GM19467 (cell line): Measurements from ENCODE around the gene VWA2.
"Not testable (repeated sequence)": the region's sequence is repeated elsewhere in the genome, so short reads cannot be mapped to it uniquely, and the experiment has no call there.

Experiments used
- ATAC-seq: cut with Tn5 transposase; IDR thresholded peaks from one replicate; pipeline ENCODE4 v1.9.1; 2021; ENCODE audit warnings: mild to moderate bottlenecking, moderate library complexity; ENCODE audit not compliant: unreplicated experiment

VWA2 gene

DNA sequence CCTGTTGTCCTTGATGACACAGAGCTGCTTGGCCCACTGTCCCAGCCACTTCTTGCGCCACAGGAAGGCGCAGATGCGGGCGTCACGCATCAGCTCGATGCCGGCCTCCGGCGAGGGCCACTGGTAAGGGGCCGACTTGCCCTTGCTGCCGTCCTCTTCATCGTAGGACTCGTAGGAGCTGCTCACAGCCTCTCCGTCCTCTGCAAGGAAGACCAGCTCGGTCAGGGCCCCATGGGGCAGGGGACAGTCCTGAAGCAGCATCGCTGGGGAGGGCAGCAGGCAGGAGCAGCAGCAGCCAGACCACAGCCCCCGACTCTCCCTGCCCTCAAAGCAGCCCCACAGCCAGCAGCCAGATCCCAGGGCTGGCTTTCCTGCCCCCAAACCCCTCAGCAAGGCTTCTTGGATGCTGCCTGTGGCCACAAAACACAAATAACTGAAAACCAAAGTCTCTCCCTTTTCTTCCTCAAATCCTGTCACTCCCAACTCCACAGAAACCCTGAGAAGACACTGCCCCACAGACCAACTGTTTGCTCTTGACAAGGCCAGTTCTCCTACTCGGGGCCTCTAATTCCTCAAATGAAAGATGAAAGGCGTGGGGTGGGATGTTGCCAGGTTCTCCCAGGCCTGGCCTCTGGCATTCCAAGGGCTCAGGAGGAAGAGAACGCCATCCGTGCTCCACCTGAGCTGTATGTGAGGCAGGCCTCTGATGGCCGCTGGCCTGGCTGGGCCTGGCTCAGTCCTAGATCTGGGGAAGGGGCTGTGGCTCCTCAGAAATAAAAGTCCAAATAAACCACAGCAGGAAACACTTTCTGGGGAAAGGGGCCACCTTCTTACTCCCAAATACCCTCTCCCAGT is 76.7 kb downstream of the VWA2 start:
- ATAC-seq, result no peak

DNA sequence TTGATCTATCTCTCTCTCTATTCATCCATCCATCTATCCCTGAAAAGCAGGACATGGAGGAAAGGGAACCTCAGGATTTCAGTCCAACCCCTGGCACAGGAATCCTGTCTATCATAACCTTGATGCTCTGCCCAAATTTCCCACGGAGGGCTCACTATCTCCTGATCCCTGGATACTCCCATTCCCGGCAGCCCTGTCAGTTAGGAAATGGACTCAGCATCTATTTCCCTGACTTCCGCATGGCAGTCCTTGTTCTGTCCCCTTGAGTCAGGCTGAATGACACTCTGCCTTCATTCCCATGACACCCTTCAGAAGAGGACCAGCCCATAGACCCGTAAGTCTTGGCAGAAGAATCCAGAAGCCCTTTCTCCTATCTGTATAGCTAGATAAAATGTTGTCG is 77.7 kb downstream of the VWA2 start:
- ATAC-seq, result no peak

DNA sequence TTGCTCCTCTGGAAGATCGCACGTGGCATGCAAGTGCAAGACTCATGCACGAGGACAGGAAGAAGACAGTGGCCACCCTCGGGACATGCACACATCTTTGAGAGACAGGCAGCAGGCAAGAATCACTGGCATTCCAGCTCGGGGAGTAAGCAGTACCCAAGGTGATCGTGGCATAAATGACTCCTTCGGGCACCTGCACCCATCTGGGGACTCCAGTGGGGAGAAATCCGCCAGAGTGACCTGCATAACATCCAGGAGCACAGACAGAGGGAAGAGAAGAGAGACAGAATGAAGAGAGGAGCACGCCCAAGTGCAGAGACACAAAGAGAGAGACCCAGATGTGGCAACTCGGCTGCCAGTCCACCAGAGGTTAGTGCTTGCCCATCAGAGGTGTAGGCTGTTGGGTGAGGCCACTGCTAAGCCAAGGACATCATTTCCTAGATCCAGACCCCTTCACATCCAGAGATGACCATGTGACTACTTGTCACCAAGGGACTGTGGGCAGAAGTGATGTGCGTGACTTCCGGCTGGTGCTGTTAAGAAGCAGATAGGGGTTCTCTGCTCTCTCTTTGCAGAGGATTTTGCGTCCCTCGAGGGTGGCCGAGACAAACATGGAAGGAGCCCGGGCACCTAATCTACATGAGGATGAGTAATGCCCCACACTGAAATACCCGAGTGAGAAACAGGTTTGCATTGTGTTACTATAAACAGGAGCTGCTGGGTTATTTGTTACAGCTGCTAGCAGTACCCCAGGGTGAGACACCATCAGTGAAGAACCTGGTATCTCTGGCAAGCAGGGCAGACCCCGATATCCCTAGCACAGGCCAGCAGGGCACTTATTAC is 80.6 kb downstream of the VWA2 start:
- no peak for ATAC-seq

DNA sequence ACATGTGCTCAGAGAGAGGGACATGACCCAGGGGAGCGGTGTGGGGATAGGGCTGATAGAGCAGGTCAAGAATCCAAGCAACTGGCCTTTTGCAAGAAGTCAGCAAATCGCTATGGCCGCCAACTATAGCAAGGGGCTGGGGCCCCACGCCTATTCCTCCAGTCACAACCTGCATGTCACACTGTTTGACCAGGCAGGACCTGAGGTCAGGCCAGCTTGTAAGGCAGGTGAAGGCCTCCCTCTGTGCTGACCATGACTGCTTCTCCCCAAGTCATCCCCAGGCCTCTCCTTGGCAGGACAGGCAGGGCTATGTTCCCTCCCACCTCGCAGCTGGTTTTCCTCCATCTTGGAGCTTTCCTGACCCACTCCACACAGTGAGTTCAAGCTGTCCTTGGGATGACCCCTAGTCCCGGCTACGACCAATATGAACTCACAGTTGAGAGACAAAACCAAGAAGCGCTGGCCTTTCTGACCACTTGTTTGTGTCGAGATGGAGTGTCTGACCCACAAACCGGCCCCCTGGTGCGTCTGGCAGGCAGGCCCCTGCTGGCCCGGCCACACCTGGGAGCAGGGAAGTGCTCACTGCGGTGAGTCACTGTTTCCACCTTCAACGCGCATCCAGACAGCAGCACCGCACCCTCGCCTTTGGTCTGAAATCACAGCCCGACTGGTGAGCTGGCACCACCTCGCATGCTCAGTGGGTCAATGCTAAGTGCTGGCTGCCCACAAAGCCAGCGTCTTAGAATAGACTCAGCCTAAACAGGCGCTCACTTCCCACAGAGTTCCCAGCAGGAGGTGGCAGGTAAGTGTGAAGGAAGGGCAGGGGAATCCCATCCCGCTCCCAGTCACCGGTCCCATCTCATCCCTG is 81.4 kb downstream of the VWA2 start:
- ATAC-seq, result no peak

DNA sequence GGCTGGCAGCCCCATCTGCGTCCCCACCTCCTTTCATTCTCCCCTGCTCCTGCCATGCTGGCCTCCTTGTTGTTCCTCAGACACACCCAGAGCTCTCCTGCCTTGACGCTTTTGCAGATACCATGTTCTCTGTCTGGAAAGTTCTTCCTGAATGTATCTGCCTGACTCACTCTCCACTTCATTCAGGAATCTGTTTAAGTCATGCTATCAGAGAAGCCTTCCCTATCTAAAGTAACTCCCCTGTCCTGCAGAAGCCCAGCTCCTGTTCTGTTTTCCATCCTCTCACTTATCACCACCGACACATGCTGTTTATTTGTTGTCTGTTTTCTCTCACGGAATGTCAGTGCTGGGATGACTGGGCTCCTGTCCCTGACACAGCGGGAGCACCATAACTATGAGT is 83.3 kb downstream of the VWA2 start:
- ATAC-seq, result no peak

DNA sequence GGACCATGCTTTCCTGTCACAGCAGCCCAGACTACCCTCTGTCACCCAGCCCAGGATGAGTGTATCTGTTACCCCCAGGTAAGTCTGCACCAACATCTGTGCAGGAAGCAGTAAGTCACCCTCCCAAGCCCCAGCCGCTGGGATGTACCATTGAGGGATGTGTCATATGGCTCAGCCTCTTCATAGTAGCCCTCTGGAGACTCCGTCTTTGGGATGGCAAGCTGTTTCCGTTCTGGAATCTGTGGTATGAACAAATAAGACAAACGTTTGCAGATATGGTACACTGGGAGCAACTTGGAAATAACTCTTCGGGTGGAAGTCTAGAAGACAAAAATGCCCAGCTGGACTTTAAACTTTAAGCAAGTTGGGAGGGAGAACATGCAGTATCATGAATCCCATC is 84.0 kb downstream of the VWA2 start:
- ATAC-seq, result no peak

DNA sequence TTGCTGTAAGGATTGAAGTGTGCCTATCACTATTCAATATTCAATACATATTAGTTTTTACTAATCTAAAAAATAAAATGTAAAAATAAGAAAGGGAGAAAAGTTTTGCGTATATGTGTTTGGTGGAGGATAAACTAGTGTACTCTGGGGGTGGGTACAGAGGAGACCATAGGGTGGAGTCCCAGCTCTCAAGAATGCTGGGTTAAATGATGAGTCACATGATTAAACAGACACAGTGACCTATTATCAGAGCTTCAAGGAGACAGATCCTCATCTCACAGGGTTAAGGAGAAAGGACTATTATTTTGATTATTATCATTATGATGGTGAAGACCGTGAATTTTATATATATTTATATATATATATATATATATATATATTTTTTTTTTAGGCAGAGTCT is 87.7 kb downstream of the VWA2 start:
- no peak for ATAC-seq

DNA sequence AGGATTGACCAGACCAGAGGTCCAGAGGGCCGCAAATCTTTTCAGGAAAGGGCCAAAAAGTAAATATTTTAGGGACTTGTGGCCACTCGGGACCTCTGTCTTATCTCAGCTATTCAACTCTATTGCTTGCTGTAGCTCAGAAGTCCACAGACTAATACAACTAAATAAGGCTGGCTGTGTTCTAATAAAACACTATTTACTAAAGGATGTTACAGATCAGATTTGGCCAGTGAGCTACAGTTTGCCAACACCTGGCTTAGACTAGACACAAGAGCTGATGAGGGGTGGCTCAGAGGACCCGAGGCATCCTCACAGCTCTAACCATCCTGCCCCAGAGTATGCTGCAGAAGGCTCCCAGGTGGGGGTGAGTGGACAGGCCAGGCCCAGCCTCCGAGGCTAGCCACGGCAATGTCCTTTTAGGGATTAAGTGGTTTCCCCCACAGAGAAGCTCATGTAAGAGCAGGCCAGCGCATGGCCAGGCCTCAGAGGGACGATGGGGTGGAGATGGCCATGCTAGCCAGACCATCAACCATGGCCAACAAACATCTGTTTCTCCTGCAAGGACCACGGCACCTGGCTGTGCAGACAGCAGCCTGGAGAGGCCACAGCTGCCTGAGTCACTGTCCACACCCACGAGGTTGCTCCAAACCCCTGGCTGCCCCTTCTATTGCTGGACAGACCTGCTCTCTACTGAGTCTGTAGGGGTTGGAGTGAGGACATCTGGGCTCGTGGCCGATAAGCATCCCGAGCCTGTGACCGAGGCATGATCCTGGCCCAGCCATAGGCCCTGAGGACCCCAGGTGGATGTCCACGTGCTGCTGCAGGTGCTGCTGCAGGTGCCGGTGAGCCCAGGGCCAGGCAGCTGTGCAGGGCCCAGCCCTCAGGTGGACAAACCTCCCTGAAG is 88.7 kb downstream of the VWA2 start:
- no peak for ATAC-seq

DNA sequence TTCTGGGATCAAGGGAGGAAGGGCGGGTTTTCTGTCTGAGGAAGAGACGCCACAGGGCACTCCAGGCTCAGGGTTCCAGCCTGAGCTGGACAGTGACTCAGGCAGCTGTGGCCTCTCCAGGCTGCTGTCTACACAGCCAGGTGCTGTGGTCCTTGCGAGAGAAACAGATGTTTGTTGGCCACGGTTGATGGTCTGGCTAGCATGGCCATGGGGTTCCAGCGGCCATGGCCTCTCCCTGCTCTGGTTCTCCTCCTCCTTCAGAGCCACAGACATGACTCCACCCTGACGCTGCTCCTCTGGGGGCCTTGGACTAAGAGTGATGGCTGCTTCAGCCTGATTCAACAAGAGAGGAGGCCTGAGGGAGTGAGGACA is 89.4 kb downstream of the VWA2 start:
- no peak for ATAC-seq

DNA sequence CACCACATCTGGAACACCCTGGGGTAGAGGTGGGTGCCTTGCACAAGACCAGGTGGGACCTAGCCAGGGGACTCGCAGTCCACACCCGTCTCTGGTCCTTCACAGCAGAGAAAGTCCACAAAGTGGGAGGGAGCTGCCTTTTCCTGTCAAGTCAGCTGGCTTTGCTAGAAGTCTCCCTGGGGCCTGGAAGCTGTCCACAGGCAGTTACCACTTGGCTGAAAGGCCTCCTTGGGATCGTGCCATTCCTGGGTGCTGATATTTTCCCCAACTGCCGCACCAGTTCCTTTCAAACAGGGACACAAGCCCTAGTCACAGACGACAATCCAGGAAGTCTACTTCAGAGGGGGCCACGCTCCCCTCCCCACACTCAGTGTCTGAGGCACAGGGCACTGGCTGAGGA is 89.8 kb downstream of the VWA2 start:
- no peak for ATAC-seq

DNA sequence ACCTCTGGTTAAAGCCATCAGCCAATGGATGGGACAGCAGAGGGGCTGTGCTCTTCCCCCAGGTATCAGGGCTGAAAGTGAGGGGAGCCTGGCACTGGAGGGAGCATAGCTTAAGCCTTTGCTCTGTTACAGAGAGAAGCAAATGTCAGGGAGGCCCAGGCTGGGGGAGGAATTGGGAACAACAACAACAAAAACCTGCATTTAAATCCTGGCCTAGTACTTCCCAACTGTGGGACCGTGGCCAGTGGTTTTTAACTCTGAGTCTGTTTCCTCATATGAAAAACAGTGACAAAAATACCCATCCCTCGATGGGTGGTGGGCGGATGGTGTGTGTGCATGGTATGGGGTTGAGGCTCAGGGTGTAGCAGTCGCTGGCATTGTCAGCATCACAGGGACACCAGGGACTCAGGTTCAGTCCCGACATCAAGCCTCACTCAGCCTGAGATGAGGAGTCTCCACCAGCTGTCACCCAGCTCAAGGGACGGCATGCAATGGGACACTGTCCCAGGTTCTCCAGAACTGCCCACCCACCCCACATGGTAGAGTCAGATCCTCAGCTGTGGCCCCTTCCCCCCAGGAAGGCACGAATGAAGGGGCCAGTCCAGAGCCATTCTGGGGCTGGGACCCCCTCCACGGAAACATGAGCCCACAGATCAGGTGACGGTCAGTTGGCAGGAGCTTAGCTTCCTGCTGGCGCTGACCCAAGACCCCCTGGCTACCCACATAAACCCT is 90.7 kb downstream of the VWA2 start:
- no peak for ATAC-seq

DNA sequence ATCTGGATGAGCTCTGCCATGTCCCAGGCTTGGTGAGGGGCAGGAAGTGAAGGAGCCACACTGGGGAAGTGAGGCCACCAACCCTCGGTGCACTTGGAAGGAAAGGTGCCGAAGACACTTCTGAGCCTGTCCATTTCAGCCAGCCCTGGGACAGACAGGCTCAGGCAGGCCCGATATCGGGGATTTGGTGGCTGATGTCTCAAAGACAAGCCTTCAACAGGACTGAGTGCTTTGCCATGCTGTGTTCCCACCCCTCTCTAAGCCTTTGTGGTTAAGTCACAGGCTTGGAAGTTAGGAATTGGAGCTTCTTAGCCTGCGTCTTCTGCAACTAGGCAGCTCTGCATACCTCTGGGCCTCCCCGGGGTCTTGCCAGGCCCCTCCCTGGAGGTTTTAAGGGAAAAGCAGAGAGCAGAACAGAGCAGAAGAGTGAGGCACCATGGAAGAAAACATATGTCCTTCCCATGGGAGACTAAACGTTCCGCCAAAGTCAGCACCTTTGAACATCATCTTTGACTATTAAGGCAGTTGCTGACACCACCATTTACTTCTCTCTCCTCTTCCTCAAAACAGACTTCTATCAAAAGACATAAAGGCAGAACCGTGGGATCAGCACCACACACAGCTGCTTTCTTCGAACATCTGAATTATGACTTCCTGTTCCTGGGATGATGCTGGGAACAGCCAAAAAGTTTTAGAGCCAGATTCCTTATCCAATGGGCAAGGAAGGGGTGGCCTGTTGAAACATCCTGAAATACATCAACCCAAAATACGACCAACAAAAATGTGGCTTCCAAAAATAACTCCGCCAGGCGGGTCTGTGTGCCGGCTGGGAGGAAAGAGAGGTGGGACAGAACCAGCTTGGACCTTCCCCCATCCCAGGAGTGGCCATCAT is 93.5 kb downstream of the VWA2 start:
- no peak for ATAC-seq

DNA sequence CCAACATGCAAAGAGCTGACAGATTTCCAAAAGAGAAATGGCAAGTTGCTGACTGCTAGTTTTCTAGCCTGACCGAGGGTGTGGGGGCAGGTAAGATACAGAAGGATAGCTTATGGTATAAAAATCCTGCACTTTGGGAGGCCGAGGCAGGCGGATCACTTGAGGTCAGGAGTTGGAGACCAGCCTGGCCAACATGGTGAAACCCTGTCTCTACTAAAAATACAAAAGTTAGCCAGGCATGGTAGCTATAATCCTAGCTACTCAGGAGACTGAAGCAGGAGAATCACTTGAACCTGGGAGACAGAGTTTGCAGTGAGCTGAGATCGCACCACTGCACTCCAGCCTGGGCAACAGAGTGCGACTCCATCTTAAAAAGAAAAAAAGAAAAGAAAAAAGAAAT is 94.4 kb downstream of the VWA2 start:
- not testable (repeated sequence) for ATAC-seq

DNA sequence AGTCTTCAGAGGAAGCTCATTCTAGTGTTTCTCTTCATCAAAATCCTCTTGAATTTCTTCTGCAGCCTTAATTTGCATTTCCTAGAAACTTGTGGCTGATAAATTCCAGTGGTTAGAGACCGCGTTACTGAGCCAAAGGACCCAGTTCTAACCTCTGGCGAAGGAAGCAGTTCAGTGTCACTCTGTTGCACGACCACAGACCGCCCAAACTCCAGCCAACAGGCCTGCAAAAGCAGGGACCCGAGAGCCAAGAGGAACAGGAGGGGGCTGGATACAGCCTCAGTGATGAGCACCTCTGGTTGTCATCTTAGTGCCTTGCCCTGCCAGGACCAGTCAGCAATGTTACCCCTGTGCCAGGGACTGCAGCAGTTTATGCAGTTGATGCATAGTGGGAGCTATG is 95.2 kb downstream of the VWA2 start:
- ATAC-seq, result no peak

DNA sequence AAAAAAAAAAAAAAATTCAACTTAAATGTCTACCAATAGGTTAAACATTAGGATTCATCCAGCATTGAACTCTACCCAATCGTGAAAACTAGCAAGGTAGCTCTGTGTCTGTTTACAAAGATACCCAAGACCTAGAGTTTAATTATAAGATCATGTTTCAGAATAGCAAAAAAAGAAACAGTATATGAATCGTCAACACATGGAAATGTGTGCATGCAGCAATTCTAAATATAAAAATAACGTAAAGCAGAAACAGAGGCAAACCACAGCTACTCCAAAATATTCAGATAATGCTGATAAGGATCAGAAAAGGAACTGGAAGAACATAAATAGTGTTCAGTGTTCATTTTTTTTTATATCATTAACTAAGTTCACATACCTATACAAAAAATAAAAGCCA is 96.6 kb downstream of the VWA2 start:
- no peak for ATAC-seq

DNA sequence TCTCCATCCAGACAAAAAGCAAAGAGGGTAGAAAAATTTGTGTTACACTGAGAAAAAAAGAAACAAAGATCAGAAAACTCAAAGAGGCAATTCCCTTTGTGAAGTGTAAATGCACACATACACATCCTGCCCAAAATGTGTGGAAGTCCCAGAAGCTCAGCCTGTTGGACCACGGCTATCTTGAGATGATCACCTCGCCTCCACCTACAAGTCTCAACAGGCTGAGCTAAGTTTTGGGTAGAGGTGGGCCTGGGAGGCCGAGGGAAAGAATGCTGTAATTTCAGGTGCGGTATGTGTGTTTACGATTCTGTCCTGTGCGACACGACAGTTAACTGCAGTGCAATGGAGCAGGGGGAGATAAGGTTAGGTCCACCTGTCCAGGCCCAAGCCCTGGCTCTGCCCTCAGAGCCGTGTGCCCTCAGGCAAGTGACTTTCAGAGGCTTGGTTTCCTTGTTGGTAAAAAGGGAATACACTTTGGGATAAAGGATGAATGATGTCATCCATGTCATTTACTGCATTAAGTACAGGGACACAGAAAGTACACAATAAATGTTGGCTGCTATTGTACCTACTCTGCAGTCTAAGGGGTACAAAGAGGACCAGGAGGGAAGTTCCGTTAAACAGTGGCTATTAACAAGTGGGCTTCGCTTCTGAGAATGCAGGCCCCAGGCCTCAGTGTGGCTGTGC is 97.9 kb downstream of the VWA2 start:
- no peak for ATAC-seq

DNA sequence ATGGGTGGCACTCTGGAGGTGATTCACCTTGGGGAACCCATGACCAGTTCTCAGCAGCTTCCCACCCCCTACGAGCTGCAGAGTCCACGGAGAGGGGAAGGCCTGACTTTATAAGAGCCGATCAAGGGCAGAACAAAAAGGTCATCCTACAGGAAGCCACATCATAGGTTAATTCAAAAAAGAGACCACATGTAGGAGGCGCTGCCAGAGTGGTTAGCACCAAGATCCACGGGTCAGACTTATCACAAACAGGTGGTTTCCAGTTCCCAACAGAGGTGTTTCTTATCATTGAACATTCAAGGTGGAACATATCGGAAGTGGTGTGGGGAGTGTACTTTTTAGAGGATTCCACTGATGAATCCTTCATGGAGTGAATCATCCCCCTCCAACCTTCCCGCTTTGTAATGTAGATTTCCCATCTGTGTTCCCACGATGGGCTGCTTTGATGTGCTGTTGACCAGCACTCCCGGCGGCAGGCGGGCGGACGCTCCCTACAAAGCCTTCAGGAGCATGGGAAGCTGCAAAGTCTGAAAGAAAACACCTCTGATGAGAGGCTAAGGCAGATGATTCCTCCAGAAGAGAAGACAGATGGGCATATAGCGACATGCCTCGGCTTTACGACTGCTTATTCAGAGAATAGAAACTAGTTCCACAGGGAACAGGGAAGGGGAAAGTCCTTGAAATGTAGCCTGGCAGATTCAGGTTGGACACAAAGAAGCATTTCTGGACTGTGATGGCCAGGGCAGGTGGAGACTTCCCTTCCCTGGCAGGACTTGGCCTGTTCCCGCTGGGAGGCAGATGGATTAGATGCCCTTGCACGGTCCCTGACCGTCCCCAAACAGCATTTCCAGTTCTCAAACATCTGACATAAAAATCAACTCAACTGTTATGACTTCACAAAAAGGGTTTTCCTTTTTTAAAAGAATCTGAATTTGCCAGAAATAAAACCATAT is 98.7 kb downstream of the VWA2 start:
- ATAC-seq, result no peak
